Measurements from ENCODE around the gene CHAC1.
"Not testable (repeated sequence)": the region's sequence is repeated elsewhere in the genome, so short reads cannot be mapped to it uniquely, and the experiment has no call there.

DNA sequence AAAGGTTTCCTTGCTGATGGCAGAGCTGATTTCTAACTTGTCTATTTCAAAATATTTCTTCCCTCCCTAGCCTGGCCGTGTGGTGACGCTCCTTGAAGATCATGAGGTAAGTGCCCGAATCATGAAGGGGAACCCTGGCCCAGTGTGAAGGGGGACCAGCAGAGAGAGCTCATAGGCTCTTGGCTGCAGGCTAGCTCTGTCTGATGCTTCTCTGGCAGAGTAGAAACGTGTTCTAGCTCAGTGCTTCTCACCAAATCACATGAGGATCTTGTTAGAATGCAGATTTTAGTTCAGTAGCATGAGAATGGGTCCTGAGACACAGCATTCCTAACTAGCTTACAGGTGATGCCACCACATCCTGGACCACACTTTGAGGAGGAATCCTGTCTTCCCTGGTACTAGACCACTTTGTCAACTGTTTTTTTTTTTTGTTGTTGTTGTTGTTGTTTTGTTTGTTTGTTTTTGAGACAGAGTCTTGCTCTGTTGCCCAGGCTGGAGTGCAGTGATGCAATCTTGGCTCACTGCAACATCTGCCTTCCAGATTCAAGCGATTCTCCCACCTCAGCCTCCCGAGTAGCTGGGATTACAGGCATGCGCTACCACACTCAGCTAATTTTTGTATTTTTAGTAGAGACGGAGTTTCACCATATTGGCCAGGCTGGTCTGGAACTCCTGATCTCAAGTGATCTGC, 1.0 kb downstream of the CHAC1 start:
- TF ChIP-seq, protein P1, sequence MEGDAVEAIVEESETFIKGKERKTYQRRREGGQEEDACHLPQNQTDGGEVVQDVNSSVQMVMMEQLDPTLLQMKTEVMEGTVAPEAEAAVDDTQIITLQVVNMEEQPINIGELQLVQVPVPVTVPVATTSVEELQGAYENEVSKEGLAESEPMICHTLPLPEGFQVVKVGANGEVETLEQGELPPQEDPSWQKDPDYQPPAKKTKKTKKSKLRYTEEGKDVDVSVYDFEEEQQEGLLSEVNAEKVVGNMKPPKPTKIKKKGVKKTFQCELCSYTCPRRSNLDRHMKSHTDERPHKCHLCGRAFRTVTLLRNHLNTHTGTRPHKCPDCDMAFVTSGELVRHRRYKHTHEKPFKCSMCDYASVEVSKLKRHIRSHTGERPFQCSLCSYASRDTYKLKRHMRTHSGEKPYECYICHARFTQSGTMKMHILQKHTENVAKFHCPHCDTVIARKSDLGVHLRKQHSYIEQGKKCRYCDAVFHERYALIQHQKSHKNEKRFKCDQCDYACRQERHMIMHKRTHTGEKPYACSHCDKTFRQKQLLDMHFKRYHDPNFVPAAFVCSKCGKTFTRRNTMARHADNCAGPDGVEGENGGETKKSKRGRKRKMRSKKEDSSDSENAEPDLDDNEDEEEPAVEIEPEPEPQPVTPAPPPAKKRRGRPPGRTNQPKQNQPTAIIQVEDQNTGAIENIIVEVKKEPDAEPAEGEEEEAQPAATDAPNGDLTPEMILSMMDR (IDR thresholded peaks at IDR 0.05) = not testable (repeated sequence)
- TF ChIP-seq POLR2A (IDR thresholded peaks at IDR 0.05) = not testable (repeated sequence)
